Activated CD8-positive, alpha-beta memory T cell treated with anti-CD3 and anti-CD28 coated beads for 36 hours (primary cell): ENCODE results near the gene SLC22A23. TPM values are rescaled to one million over a fixed set of nuclear protein-coding genes. Genes with fewer than 3 reads are reported as not detected.

Experiments used
- CTCF ChIA-PET: fragments of 350-600 bp; sonication (Branson Sonifier 250); formaldehyde crosslinking; loops from one replicate; lab custom pipeline; 2021; ENCODE audit warnings: antibody characterized with exemption; lab: Charles Lee
- POLR2A ChIA-PET: fragments of 350-600 bp; sonication (Branson Sonifier 250); formaldehyde crosslinking; loops from one replicate; lab custom pipeline; 2021; ENCODE audit warnings: antibody characterized with exemption; lab: Charles Lee
- total RNA-seq, 2 experiments: library from RNA; stranded (reverse); gene quantifications; one replicate each; pipeline ENCODE4 v1.2.3, GENCODE V29; 2021

SLC22A23 gene
- total RNA-seq, 2 experiments from 2014 or later, result 0.15 to 0.17 TPM

DNA sequence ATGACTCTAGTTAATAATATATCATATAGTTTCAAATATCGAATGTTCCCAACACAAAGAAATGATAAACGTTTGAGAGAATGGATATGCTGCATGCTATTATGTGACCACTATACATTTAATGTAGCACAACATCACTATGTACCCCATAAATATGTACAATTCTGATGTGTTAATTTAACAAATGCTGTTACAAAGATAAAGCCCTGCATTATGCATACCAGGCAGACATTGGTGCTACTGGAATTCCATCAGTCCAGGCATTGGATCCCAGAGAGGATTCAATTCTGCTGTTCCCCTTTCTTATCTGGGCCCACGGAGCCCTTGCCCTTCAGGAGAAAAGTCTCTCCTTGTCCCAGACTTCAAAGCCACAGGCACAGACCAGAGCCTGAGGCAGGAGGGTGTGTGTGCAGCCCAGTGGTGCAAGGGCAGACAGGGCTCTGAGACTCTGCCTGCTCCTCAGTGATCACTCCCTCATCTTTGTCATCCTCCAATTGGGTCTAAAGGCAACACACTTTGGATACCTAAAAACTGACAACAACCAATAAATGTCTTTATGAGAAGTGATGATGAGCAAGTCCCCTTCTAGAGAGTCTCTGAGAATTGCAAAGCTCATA is 152.9 kb downstream of the SLC22A23 start:
- ChIA-PET CTCF (no interaction called here), POLR2A (no interaction called here)

DNA sequence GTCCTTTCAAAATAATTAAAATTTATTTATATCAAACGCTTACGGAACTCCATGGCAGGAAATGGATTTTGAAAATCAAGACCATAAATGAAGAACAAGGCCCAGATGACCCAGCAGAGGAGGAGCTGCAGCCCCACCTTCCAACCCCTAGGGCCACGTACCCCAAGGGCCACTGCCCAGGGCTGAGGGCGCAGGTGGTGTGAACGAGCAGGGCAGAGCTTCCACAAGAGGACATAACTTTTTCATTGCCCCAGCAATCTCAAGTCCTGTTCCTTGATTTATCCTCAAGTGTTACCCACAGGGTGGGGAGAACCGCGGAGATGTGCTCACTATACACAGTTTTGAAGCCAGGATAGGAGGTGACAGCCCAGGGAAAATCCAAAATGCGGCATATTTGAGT is 155.3 kb downstream of the SLC22A23 start:
- ChIA-PET POLR2A (no interaction called here), CTCF (no interaction called here)

DNA sequence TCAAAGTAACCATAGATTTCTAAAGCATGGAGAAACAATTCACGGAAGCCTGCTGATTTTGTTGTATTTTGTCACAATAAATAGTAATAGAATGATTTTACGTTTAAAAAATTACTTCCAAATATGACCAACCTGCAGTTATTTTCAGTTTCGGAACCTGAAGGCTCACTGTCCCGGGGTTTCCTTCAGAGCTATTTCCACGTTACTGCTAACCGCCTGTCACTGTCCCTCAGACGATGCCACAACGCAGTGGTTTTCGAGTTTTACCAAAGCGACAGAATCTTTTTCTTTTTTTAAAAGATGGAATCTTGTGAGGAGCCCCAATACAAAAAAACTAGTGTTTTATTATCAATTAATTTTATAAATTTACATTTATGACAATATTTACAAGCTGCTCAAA is 157.6 kb downstream of the SLC22A23 start:
- ChIA-PET CTCF (interaction anchor here (0.7 kb wide), 1 partner anchor 431 kb away, joined by 4 read pairs; no protein-coding TSS in a partner anchor), POLR2A (no interaction called here)

DNA sequence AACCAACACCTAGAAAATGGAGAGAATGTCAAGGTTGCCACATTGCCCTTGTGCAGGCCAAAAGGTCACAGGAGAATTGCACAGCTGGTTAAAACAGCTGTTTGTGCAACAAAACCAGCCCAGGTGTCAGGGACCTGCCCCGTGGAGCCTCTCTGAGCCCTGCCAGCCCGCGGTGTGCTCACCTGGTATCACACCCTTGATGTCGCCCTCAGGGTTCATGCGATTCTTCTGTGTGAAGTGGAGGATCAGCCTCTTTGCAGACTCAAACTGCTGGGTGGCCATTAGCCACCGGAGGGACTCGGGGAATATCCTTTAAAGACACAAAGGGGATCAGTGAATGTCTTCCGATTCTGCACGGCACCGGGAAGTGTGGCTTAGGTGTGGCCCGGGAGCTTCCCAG is 158.9 kb downstream of the SLC22A23 start:
- POLR2A ChIA-PET, result no interaction called here
- CTCF ChIA-PET, result interaction anchor here (0.6 kb wide), 1 partner anchor 17 kb away, joined by 3 read pairs; no protein-coding TSS in a partner anchor

DNA sequence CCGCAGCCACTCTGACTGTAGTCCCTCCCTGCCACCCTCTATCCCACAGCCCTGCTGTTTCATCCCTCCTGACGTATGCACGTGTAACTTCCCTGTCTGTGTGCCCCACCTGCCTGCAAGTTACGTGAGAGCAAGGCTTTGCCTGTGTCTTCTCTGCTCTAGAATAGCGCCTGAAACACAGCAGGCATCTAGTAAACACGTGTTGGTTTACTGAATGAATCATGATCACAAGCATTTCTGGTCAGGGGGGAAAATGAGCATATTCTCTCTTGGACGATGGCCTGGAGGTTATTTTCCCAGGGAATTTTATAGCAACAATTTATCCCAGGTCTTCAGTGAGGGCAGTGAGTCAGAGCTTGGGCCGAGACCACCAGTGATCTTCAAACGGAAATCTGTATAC is 159.8 kb downstream of the SLC22A23 start:
- ChIA-PET POLR2A (no interaction called here), CTCF (interaction anchor here (1.3 kb wide), 1 partner anchor 15 kb away, joined by 3 read pairs; no protein-coding TSS in a partner anchor)

DNA sequence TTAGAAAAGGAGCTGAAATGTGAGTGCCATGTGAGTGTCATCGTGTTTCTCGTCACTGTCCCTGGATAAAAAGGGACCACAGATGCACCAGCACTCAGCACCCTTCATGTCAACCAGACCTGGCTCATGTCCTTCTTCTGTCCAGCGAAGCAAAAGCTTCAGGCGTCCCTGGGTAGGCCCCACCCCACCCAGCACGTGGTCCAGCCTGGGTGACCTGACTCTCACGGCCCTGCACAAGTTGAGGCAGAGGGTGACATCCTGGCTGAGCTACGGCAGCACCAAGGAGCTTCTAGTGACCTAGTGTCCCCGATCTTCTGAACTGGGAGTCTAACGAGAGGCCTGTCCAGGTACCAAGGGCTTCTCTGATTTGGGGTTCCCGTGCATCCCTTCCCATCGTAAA is 160.3 kb downstream of the SLC22A23 start:
- ChIA-PET CTCF (interaction anchor here (1.3 kb wide), 1 partner anchor 14 kb away, joined by 3 read pairs; no protein-coding TSS in a partner anchor), POLR2A (no interaction called here)

DNA sequence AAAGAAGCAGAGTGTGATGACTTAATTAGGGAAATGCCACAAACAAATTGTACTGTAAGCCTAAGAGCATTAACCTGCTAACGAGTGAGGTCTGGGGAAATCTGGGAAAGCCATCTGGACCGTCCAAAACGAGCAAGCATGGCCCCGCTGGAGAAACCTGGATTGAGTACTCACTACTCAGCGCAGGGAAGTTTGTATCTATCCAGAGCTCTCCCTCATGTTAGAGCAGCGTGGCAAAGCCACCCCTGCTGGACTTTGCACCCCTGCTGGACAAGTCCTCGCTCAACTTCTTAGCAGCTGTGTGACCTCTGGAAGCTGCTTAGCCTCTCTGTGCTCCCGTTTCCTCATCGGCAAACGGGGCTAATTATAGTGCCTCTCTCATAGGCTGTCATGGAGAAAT is 160.8 kb downstream of the SLC22A23 start:
- ChIA-PET CTCF (interaction anchor here (1.3 kb wide), 1 partner anchor 14 kb away, joined by 3 read pairs; no protein-coding TSS in a partner anchor), POLR2A (no interaction called here)

DNA sequence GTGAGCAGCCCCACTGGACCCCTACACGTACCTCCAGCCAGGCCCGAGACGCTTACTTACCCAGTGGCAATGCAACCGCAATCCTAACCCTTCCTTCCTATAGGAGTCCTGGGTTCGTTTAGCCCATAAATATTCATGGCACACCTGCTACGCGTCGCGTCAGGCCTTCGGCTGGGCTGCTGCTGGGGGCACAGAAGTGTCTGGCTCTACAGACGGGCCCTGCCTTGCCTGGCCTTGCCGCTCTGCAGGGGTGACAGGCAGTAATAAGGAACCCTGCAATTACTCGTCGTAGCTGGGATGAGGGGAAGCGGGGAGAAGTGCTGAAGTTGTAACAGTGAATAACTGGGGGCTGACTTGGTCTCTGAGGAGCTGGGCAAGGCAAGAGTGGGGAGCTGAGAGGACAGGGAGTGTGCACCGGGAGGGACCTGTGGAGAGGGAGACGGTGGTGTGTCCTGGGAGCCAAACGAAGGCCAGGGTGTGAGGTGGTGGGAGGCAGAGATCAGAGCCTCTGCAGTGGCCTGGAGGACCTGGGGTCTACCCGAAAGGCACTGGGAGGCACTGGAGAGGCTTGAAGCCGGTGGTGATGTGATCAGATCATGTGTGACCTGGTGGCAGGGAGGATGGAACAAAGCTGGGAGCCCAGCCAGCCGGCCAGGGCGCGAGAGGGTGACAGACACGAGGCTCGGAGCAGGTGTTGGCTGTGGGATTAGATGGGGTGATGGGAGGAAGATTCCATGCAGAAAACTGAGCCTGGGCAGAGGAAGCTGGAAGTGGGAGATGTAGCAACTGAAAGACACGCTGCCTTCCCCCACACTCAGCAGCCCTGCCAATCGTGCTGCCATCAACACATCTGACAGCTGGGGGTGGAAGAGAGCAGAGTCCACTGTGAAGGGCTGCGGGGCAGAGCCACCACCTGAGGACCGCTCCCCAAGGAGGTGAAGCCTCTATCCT is 161.7 kb downstream of the SLC22A23 start:
- POLR2A ChIA-PET, result no interaction called here
- CTCF ChIA-PET, result interaction anchor here (1.3 kb wide), 1 partner anchor 13 kb away, joined by 3 read pairs; no protein-coding TSS in a partner anchor

DNA sequence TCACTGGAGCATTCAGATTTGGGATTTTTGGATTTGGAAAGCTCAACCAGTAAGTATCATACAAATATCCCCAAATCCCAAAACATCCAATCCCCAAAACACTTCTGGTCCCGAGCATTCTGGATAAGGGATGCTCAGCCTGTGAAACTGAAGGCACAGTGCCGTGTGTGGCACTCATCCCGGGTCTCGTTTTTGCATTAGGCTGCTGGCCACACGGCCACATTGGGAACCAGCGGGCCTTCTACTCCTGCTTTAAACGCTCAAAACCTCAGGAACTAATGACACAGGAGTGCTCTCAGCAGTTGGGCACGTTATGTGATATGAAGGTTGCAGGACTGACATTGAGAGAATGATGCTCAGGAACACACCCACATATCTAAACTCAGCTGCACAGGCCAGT is 162.5 kb downstream of the SLC22A23 start:
- ChIA-PET POLR2A (no interaction called here), CTCF (no interaction called here)

DNA sequence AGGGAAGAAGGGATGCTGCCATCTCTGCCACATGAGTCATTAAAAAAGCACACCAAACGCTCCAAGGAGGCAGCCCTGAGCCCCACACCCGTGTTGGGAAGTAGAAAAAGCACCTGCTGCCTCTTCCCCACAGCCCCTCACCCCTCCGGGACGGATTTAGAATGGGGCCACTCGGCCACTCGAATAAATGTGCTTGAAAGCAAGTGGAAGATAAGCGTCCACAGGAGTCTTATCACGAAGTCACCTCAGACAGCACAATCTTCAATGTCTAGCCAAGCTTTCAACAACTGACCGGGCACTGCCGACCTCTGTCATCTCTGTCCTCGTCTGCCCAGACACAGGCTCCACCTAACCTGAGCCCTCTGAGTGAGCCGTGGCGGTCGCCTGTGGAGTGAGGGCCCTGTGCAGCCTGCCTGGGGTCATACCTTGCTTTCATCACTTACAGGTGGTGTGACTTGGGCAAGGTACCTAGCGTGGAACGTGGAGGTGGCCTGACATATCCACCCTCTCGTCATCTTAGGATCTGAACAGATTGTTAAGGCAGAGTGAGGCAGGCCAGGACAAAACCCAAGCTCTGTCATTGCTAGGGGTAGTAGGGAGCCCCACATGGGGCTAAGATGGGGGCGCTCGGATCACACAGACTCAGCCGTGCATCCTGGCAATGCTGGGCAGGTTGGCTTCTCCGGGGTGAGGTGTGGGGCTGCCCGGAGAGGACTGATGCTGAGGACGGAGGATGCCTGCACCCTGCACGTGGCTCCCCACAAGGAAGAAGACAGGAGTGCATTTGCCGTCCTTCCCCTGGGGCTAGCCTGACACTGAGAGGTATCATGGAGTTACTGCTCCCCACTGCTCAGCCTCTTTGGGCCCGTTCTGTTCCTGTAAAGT is 163.3 kb downstream of the SLC22A23 start:
- ChIA-PET POLR2A (no interaction called here), CTCF (no interaction called here)

DNA sequence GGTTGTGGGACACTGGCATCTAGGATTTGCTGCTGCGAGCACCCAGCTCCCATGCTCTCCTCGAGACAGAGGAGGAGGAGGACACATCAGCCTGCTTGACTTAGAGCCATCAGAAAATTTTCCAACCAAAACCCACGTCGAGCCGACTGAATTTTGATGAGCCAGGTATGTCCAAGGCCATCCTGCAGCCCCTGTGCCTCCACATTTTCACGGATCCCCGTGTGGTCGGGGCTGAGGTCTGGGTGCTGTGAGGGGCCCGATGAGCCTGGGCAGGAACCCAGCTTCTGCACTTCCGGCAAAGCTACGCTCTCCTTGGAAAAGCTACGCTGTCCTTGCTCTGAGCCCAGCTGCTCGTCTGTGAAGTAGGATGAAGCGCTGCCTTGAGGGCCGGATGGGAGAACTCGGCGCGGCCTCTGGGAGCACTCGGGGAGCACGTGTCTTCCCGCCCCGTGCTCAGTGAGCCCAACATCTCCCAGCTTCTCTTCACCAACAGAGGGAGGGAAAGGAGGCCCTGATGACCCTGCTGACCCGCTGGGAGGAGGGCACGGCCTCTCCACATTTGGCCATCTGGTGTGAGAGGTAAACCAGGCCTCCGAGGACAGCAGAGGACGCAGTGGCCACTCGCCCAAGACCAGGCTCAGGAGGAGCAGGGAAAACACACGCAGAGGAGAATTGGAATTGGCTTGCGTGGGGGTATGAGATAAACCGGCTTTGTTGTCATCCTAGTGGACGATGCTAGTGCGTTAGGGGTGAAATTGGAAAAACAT is 164.2 kb downstream of the SLC22A23 start:
- ChIA-PET CTCF (interaction anchor here (0.6 to 1.7 kb wide), 2 partner anchors 13 to 747 kb away, joined by 3 to 5 read pairs; no protein-coding TSS in a partner anchor), POLR2A (no interaction called here)

DNA sequence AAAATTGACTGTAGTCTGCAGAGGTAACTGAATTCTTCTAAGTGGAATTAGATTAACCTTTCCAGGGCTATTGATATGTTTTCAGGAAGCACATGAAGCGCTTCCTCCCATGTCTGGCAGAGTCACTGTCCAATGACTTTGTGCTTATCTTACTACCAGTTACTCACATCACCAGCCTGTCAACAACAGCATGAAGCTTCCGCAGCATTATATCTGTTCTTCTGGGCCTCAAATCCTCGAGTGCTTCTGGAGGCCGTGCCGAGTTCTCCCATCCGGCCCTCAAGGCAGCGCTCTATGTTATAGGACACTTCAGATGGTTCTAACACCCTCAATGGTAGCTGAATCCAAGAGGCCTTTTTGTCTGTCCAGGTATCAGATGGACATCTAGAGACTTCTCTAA is 164.9 kb downstream of the SLC22A23 start:
- ChIA-PET CTCF (interaction anchor here (0.6 to 1.7 kb wide), 2 partner anchors 12 to 746 kb away, joined by 3 to 5 read pairs; no protein-coding TSS in a partner anchor), POLR2A (no interaction called here)

DNA sequence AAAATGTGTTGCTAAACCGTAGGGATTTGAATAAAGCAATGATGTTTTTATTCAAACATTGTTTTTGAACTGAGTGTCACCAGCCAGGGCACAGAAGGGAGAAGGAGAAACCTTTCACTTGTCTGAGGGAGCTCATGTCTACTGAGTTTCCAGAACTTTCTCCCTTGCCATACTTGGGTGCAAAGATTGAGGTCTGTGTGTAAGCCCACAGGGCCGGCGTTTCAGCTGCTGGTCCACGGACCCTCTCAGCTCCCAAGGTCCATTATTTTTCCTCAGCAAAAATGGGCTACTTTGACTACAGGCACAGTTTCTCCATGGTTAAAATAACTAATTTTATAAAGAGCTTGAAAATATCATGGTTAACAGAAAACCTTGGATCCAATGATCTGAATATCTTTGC is 165.5 kb downstream of the SLC22A23 start:
- POLR2A ChIA-PET, result no interaction called here
- CTCF ChIA-PET, result interaction anchor here (1.7 kb wide), 1 partner anchor 12 kb away, joined by 5 read pairs; no protein-coding TSS in a partner anchor

DNA sequence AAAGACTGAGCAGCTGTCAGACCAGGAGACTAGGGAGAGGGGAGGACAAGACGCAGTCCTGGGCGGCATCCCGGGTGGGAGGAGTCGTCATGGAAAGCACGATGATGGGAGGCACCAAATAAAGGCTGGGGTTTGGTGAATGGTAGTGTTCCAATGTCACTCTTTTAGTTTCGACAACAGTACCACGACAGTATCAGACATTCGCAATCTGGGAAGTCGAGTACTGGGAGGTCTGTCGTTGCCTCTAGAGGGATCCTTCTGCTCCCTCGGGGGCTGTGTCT is 166.0 kb downstream of the SLC22A23 start:
- POLR2A ChIA-PET, result no interaction called here
- CTCF ChIA-PET, result interaction anchor here (1.7 kb wide), 1 partner anchor 11 kb away, joined by 5 read pairs; no protein-coding TSS in a partner anchor

DNA sequence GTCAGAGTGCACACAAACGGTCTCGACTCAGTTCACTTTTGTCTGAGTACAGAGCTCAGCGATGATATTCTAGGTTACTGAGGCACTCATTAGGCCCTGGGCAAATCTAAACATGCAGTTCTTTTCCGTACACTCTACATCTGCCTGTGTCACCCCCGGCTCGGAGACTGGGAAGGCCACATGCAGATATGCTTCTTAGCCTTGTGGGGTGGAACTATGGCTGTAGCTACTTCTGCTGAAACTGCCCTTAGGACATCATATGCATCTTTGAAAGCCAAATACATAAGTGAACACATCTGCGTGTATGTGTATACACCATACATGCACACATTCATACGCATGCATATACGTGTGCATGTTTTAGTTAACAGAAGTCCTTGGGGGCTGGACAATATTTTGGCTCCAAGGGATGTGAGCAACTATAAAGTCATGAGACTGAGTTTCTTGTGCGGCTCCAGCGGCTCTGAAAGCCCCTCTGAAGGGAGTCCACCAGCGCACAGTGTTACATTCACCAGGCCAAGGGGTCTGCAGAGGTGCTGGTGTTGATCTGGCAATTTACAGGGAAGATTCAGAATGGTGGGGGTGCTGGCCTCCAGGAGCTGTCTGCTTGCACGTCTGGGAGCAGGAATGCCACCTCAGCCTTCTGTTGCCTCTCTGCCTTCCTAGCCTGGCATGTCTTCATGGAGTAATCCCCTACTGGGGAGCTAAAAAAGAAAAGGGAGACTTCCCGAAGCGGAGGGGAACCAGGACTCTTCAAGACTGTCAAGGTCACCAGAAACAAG is 166.5 kb downstream of the SLC22A23 start:
- POLR2A ChIA-PET, result no interaction called here
- CTCF ChIA-PET, result no interaction called here

DNA sequence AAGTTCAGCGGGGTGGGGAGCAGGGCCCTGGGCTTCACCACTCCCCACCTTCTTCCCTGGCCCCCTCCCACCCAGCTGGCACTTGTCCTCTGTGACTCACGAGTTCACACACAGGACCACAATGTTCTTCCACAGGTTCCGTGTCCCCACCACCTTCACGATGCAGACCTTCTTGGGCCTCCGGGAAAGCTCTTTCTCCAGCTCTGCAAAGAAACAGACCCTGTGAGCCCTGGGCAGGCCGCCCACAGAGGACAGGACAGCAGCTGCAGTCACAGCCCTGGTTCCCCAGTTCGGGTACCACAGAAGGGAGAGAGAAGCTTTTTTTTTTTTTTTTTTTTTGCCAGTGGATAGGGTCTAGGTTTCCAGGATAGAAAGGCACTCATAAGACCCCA is 167.2 kb downstream of the SLC22A23 start:
- ChIA-PET POLR2A (no interaction called here), CTCF (no interaction called here)

DNA sequence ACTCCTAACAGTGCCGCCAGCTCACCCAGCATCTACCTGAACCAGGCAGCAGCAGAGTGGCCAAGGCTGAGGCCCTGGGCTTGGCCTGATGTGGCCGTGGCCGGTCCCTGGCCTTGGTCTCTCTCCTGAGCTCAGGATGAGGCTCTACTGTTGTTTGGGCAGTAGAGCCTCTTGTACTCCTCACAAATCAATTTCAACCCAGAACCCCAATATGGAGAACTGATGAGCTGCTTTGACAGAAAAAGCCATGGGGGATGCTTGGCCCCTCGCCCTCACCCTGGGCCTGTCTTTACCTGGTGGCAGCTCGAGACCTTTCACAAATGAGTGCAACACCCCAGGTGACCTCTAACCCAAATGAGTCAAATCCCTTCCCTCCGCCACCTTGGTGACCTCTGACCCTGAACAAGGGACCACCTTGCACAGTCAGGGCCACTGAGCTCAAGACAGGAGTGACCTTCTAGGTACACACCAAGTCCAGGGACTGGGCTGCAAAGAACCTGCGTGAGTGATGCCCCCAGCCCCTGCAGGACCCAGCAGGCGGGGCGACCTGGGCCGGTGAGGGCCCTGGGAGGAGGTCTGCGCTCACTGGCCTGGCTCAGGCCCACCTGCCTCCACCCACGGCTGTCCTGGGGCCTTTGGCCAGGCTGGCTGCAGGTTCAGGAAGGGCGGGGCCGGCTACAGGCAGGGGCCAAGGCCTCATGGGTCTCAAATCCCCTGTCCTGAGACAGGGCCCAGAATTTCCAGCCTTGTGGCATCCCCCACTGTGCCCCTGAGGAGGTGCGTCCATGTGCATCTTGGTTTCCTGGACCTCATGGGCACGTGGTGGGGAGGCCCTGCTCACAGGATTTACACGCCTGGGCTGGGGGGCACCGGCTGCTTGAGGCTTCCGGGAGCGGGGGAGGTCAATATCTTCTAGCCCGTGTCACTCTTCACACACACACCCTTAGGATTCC is 167.9 kb downstream of the SLC22A23 start:
- POLR2A ChIA-PET, result no interaction called here
- CTCF ChIA-PET, result no interaction called here
